PFSK-1 (cell line): ENCODE data around the gene NFAM1.

Experiments used
- FOXP2 ChIP-seq: optimal IDR thresholded peaks from 2 replicates; pipeline ENCODE3; 2011; ENCODE audit warnings: borderline replicate concordance, control low read depth, inconsistent platforms; ENCODE audit not compliant: insufficient read depth; ENCODE audit errors: extremely low read length, extremely low read depth
- POLR2AphosphoS5 ChIP-seq: IDR thresholded peaks from 2 replicates; pipeline ENCODE4 v1.6.1; 2012; ENCODE audit warnings: low read depth, mild to moderate bottlenecking, control low read depth, low read length, moderate library complexity
- REST ChIP-seq, 2 experiments: IDR thresholded peaks; 2 replicates each; pipeline versions ENCODE4 v1.6.1 to v1.8.0; 2011 to 2012; ENCODE audit warnings: low read depth in 2 of 2, low read length in 2 of 2, control low read depth in 1 of 2, inconsistent platforms in 1 of 2, mild to moderate bottlenecking in 1 of 2, moderate library complexity in 1 of 2; ENCODE audit not compliant: insufficient read depth in 1 of 2
- SIN3A ChIP-seq: IDR thresholded peaks from 2 replicates; pipeline ENCODE4 v1.6.1; 2012; ENCODE audit warnings: mild to moderate bottlenecking, low read length, moderate library complexity, borderline replicate concordance; ENCODE audit not compliant: insufficient read depth
- TAF1 ChIP-seq: IDR thresholded peaks from 2 replicates; pipeline ENCODE4 v1.6.1; 2012; ENCODE audit warnings: low read length, control low read depth, borderline replicate concordance; ENCODE audit not compliant: insufficient read depth

NFAM1 gene

DNA sequence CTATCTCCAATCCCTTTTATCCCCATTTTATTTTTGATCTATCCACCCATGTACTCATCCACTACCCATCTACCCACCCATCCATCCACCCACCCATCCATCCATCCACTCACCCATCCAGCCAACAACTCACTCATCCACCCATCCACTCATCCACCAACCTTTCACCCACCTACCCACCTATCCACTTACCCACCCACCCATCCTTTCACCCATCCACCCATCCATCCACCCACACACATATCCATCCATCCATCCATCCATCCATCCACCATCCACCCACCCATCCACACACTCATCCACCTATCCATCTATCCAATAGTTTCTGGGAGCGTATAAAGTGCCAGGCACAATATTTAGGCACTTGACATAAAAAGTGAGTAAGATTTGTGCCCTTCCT is 39.2 kb upstream of the NFAM1 start:
- TF ChIP-seq TAF1: no peak
- TF ChIP-seq REST (IDR thresholded peaks at IDR 0.05; ENCODE audit: insufficient read depth in 1 of 2, low read depth in 2 of 2, low read length in 2 of 2): no peak
- TF ChIP-seq SIN3A: no peak
- no peak for TF ChIP-seq FOXP2
- no peak for TF ChIP-seq POLR2AphosphoS5

- TF ChIP-seq REST (IDR thresholded peaks at IDR 0.05; ENCODE audit: insufficient read depth in 1 of 2, low read depth in 2 of 2, low read length in 2 of 2) (no peak), FOXP2 (no peak), TAF1 (no peak), SIN3A (no peak), POLR2AphosphoS5 (no peak)
These were observed 38.3 kb upstream of the NFAM1 start for GRCh38 chr22:42470366-42471082.

DNA sequence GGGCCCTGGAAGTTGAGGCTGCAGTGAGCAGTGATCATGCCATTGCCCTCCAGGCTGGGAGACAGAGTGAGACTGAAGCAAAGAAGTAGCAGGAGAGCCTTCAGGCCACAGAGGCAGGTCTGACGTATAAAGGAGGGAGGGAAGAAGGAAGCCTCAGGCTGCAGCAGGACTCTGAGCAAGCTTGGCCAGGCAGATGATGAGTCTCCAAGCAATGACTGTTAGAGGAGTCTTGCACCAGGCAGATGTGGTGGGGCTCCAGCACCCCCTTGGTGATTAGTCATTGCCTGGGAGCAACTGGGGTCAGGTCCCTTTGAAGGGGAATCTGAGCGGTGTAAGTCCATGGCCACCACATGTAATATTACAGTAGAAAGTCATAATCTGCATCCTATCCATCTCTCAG is 36.6 kb upstream of the NFAM1 start:
- no peak for TF ChIP-seq POLR2AphosphoS5
- no peak for TF ChIP-seq SIN3A
- no peak for TF ChIP-seq TAF1
- no peak for TF ChIP-seq REST (IDR thresholded peaks at IDR 0.05; ENCODE audit: insufficient read depth in 1 of 2, low read depth in 2 of 2, low read length in 2 of 2)
- no peak for TF ChIP-seq FOXP2

GRCh38 chr22:42462016-42462415 is 29.8 kb upstream of the NFAM1 start:
- TF ChIP-seq REST (IDR thresholded peaks at IDR 0.05; ENCODE audit: insufficient read depth in 1 of 2, low read depth in 2 of 2, low read length in 2 of 2) (no peak), TAF1 (no peak), SIN3A (no peak), FOXP2 (no peak), POLR2AphosphoS5 (no peak)

DNA sequence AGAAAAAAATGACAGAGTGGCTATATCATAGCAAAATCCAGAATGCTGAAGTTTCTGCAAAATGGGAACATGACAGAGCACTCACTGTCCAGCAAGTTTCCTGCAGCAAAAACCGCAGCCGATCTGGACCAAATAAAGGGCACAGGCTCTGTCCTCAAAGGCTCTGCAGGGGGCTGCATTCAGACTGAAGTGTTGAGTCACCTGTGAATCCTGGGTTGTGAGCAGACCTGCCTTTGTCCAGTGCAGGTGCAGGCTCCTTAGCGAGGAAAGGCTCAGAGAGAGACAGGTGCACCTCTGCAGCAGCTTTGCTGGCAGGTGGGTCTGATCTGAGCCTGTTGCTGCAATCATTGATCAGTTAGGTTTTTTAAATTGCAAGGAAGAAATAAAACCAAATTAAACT is 29.3 kb upstream of the NFAM1 start:
- TF ChIP-seq TAF1 (no peak), FOXP2 (no peak), POLR2AphosphoS5 (no peak), SIN3A (no peak), REST (IDR thresholded peaks at IDR 0.05; ENCODE audit: insufficient read depth in 1 of 2, low read depth in 2 of 2, low read length in 2 of 2) (no peak)
